ENCODE measurements around the gene CHST11. TPM values are rescaled to one million over a fixed set of nuclear protein-coding genes. Genes with fewer than 3 reads are reported as not detected.

CHST11 gene
- total RNA-seq, 1 donor from 2014 or later = 40.1 TPM

- ChIA-PET CTCF (no interaction called here), POLR2A (no interaction called here)
- H3K4me3 Mint-ChIP-seq = no peak overlapping the region
- DNase-seq = no peak
- H3K27me3 Mint-ChIP-seq = no peaks in the 10 kb centered on the region
- H3K36me3 Mint-ChIP-seq (ENCODE audit: low read depth) = no peaks in the 10 kb centered on the region
- no peak for TF ChIP-seq CTCF (IDR thresholded peaks at IDR 0.05)
- no peak overlapping the region for H3K27ac Mint-ChIP-seq
- H3K9me3 Mint-ChIP-seq = no peaks in the 10 kb centered on the region
- peaks cover 19% of the 10 kb centered on the region for H3K4me1 Mint-ChIP-seq
- ATAC-seq (ENCODE audit: low read depth) = no peak
- intact Hi-C loops (cut with micrococcal nuclease) = no loop called here
These were observed 40.6 kb upstream of the CHST11 start for GRCh38 chr12:104416136-104416535.

- peaks cover 19% of the 10 kb centered on the region for H3K4me1 Mint-ChIP-seq
- CTCF ChIA-PET = no interaction called here
- TF ChIP-seq CTCF (IDR thresholded peaks at IDR 0.05) = no peak
- H3K27ac Mint-ChIP-seq = no peak overlapping the region
- H3K36me3 Mint-ChIP-seq (ENCODE audit: low read depth) = no peaks in the 10 kb centered on the region
- intact Hi-C loops (cut with micrococcal nuclease) = no loop called here
- no peak for ATAC-seq (ENCODE audit: low read depth)
- H3K27me3 Mint-ChIP-seq = no peaks in the 10 kb centered on the region
- POLR2A ChIA-PET = no interaction called here
- no peak for DNase-seq
- no peak overlapping the region for H3K4me3 Mint-ChIP-seq
- H3K9me3 Mint-ChIP-seq = no peaks in the 10 kb centered on the region
These were observed 40.2 kb upstream of the CHST11 start for GRCh38 chr12:104416585-104416984.

GRCh38 chr12:104419717-104420116, 37.0 kb upstream of the CHST11 start:
- no peak for DNase-seq
- intact Hi-C loops (cut with micrococcal nuclease) = no loop called here
- ChIA-PET CTCF (no interaction called here), POLR2A (no interaction called here)
- Mint-ChIP-seq H3K4me3 (no peak overlapping the region), H3K27me3 (no peaks in the 10 kb centered on the region), H3K4me1 (peaks cover under 1% of the 10 kb centered on the region), H3K36me3 (ENCODE audit: low read depth) (no peaks in the 10 kb centered on the region), H3K9me3 (peaks cover 5% of the 10 kb centered on the region), H3K27ac (no peak overlapping the region)
- no peak for TF ChIP-seq CTCF (IDR thresholded peaks at IDR 0.05)
- ATAC-seq (ENCODE audit: low read depth) = no peak

- ChIA-PET POLR2A (no interaction called here), CTCF (no interaction called here)
- ATAC-seq (ENCODE audit: low read depth) (no peak), DNase-seq (no peak)
- peaks cover 12% of the 10 kb centered on the region for H3K4me1 Mint-ChIP-seq
- intact Hi-C loops (cut with micrococcal nuclease) = no loop called here
- no peak for TF ChIP-seq CTCF (IDR thresholded peaks at IDR 0.05)
- peaks cover 5% of the 10 kb centered on the region for H3K9me3 Mint-ChIP-seq
- no peak overlapping the region for H3K27ac Mint-ChIP-seq
- no peak overlapping the region for H3K4me3 Mint-ChIP-seq
- H3K27me3 Mint-ChIP-seq = no peaks in the 10 kb centered on the region
- no peaks in the 10 kb centered on the region for H3K36me3 Mint-ChIP-seq (ENCODE audit: low read depth)
These were observed 35.9 kb upstream of the CHST11 start for GRCh38 chr12:104420868-104421267.

GRCh38 chr12:104421343-104421742, 35.4 kb upstream of the CHST11 start:
- Mint-ChIP-seq H3K4me1 (peaks cover 13% of the 10 kb centered on the region), H3K9me3 (peaks cover 5% of the 10 kb centered on the region), H3K4me3 (no peak overlapping the region), H3K36me3 (ENCODE audit: low read depth) (no peaks in the 10 kb centered on the region), H3K27ac (no peak overlapping the region), H3K27me3 (no peaks in the 10 kb centered on the region)
- DNase-seq = no peak
- no peak for ATAC-seq (ENCODE audit: low read depth)
- intact Hi-C loops (cut with micrococcal nuclease) = no loop called here
- ChIA-PET CTCF (no interaction called here), POLR2A (no interaction called here)
- no peak for TF ChIP-seq CTCF (IDR thresholded peaks at IDR 0.05)
